Measurements from ENCODE around the gene SS18L1. TPM values are rescaled to one million over a fixed set of nuclear protein-coding genes. Genes with fewer than 3 reads are reported as not detected.

The SS18L1 gene
- total RNA-seq, 2 experiments from 2014 or later, result 17.0 to 17.7 TPM

DNA sequence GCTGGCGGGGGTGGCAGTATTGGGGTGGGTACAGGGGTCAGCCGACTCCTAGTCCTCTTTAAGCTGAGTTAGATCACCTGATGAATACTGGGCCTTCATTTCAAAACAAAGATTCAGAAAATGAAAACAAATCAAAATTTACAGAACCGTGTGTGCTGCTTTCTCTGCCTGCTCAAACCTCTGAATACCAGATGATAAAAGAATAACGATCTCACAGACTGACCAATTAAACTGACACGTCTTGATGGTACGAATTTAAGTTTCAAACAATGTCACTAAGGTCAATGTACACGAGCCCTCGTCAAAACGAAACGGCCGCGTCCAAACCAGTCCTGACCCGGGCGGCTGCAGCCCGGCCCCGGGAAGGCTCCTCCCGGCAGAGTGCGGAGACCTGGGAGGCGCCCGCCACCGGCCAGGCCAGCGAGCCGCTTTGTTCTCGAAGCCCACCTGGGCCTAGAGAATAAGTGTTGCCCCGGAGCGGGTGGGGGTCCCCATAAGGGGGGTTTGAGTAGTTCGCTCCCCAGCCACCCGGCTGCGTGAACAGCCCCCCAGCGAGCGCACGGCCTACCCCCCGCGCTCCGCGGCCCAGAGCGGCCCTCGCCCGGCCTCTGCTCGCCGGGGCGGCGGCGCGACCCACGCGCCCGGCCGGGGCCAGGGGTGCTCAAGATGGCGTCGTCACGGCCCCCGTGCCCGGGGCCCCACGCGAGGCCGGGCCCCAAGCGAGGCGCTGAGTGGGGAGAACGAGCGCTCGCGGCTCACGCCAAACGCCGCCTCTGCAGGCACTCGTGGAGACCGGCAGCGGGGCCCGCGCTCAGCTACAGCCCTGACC is 1.1 kb upstream of the SS18L1 start:
- ChIA-PET CTCF (ENCODE audit: unreplicated experiment) (no interaction called here), POLR2A (interaction anchor here (1.0 to 1.3 kb wide), 2 partner anchors 22 to 42 kb away, joined by 3 to 5 read pairs; no protein-coding TSS in a partner anchor)
- H3K36me3 ChIP-seq (ENCODE audit: insufficient read depth, low read length), result peaks cover 51% of the 10 kb centered on the region
- H3K4me3 ChIP-seq (ENCODE audit: low read depth, low read length, poor library complexity, severe bottlenecking), result peak overlapping the region; percentile 98
- H3K9me2 ChIP-seq (ENCODE audit: insufficient read depth, low read length), result no peaks in the 10 kb centered on the region
- H3K27ac ChIP-seq (ENCODE audit: low read depth, low read length, poor library complexity, severe bottlenecking), result peak overlapping the region; percentile 37
- BruUV-seq (replicated peaks), result no TSS peak
- no peaks in the 10 kb centered on the region for H3K9me3 ChIP-seq (ENCODE audit: low read length)
- TF ChIP-seq EZH2phosphoT487 (IDR thresholded peaks at IDR 0.05; ENCODE audit: borderline replicate concordance, low read depth, low read length), result no peak
- TF ChIP-seq, protein P1, sequence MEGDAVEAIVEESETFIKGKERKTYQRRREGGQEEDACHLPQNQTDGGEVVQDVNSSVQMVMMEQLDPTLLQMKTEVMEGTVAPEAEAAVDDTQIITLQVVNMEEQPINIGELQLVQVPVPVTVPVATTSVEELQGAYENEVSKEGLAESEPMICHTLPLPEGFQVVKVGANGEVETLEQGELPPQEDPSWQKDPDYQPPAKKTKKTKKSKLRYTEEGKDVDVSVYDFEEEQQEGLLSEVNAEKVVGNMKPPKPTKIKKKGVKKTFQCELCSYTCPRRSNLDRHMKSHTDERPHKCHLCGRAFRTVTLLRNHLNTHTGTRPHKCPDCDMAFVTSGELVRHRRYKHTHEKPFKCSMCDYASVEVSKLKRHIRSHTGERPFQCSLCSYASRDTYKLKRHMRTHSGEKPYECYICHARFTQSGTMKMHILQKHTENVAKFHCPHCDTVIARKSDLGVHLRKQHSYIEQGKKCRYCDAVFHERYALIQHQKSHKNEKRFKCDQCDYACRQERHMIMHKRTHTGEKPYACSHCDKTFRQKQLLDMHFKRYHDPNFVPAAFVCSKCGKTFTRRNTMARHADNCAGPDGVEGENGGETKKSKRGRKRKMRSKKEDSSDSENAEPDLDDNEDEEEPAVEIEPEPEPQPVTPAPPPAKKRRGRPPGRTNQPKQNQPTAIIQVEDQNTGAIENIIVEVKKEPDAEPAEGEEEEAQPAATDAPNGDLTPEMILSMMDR (conservative IDR thresholded peaks at IDR 0.05; ENCODE audit: low read length), result no peak
- peak overlapping the region; percentile 78 for H3K4me2 ChIP-seq (ENCODE audit: low read length)
- H3K4me1 ChIP-seq (ENCODE audit: insufficient read depth, low read length, poor library complexity, severe bottlenecking), result peaks cover 25% of the 10 kb centered on the region
- peaks cover 26% of the 10 kb centered on the region for H4K20me1 ChIP-seq (ENCODE audit: insufficient read depth, low read length)
- DNase-seq (ENCODE audit: low spot score), result peak; percentile 28
- H3K79me2 ChIP-seq (ENCODE audit: insufficient read depth, low read depth, low read length), result peaks cover 58% of the 10 kb centered on the region
- intact Hi-C loops (cut with micrococcal nuclease; ENCODE audit: unreplicated experiment), result loop anchor here (1.0 to 5.0 kb wide), 3 partner anchors 20 to 75 kb away; partner anchors contain the start of genes LSM14B and TAF4
- H2AFZ ChIP-seq (ENCODE audit: low read length), result no peak overlapping the region

GRCh38 chr20:62143957-62144825 is 622 bp downstream of the SS18L1 start:
- POLR2A ChIA-PET, result no interaction called here
- peak overlapping the region; percentile 98 for H3K4me3 ChIP-seq (ENCODE audit: low read depth, low read length, poor library complexity, severe bottlenecking)

More at GRCh38 chr20:62143957-62144825, 622 bp downstream of the SS18L1 start:
- peak; percentile 40 for DNase-seq (ENCODE audit: low spot score)
- CTCF ChIA-PET (ENCODE audit: unreplicated experiment), result no interaction called here
- Histone ChIP-seq H3K4me2 (ENCODE audit: low read length) (peak overlapping the region; percentile 57), H3K9me2 (ENCODE audit: insufficient read depth, low read length) (no peaks in the 10 kb centered on the region), H3K79me2 (ENCODE audit: insufficient read depth, low read depth, low read length) (peaks cover 53% of the 10 kb centered on the region), H3K27ac (ENCODE audit: low read depth, low read length, poor library complexity, severe bottlenecking) (no peak overlapping the region), H3K4me1 (ENCODE audit: insufficient read depth, low read length, poor library complexity, severe bottlenecking) (peaks cover 25% of the 10 kb centered on the region), H4K20me1 (ENCODE audit: insufficient read depth, low read length) (peaks cover 26% of the 10 kb centered on the region), H3K36me3 (ENCODE audit: insufficient read depth, low read length) (peaks cover 34% of the 10 kb centered on the region), H3K9me3 (ENCODE audit: low read length) (no peaks in the 10 kb centered on the region), H2AFZ (ENCODE audit: low read length) (no peak overlapping the region)
- no peak for TF ChIP-seq EZH2phosphoT487 (IDR thresholded peaks at IDR 0.05; ENCODE audit: borderline replicate concordance, low read depth, low read length)
- TF ChIP-seq, protein P1 (conservative IDR thresholded peaks at IDR 0.05; ENCODE audit: low read length), result no peak
- BruUV-seq (replicated peaks), result no TSS peak
- intact Hi-C loops (cut with micrococcal nuclease; ENCODE audit: unreplicated experiment), result loop anchor here (1.0 to 5.0 kb wide), 3 partner anchors 22 to 77 kb away; partner anchors contain the start of genes LSM14B and TAF4

Data from OCI-LY7 (cell line).